ENCODE data around the gene TMEM163.

- TF ChIP-seq POLR2A (IDR thresholded peaks at IDR 0.05; ENCODE audit: borderline replicate concordance, extremely low read depth, insufficient read depth, insufficient read length) (no peak), CTCF (IDR thresholded peaks at IDR 0.05 in 2 of 3, conservative IDR thresholded peaks at IDR 0.05 in 1 of 3; ENCODE audit: borderline replicate concordance in 1 of 3, insufficient read depth in 1 of 3, low read depth in 2 of 3, low read length in 2 of 3) (no peak), ATF3 (IDR thresholded peaks at IDR 0.05) (no peak)
Observed at GRCh38 chr2:134689315-134689714, 29.5 kb downstream of the TMEM163 start.

Measured in HCT116 (cell line).